ENCODE measurements around the gene SLC41A1. TPM values are rescaled to one million over a fixed set of nuclear protein-coding genes. Genes with fewer than 3 reads are reported as not detected.
"Not testable (repeated sequence)": the region's sequence is repeated elsewhere in the genome, so short reads cannot be mapped to it uniquely, and the experiment has no call there.

SLC41A1 gene
- total and polyA plus RNA-seq, 12 donors, result 97.0 to 566 (median 303) TPM

DNA sequence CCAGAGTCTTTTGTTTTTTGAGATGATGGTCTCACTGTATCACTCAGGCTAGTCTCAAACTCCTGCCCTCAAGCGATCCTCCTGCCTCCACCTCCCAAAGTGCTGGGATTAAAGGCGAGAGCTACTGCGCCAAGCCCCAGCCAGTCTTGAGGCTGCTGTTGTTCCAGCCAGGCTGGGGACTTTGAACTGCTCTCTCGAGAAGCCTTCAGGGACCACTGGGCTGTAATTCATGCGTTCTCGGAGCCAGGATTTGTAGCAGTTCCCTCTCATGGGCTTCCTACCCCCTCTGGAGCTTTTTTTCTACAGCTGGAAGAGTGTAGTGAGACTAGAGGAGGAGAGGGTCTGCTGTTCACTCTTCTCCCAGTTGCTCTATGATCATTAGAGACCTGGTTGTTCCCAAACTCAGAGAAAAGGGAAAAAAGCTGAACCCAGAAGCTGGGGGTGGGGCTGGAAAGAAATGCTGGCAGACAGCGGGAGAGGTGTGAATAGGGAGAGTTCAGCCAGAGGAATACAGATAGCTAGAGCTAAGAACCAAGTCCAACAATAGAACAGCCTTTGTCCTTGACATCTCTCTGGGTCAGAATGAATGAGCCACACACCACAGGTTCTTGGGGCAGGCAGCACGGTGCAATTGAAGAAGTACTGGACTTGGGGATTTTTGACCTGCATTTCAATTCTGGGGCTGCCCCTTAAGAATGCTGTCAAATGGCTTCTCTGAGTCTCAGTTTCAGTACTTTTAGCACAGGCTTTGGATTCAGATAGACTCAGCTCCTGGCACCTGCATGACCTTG, 13.2 kb upstream of the SLC41A1 start:
- intact Hi-C loops (cut with DNase I), result no loop called here
- DNase-seq (no peak), ATAC-seq (peak; percentile 77 to 95 (median 88))
- H3K4me1 ChIP-seq, result peaks cover 0 to 25% (median 17%) of the 10 kb centered on the region in 9 donors
- H3K36me3 ChIP-seq, result no peaks in the 10 kb centered on the region
- H3K27me3 ChIP-seq, result no peaks in the 10 kb centered on the region
- peaks cover 0 to 6% (median 0%) of the 10 kb centered on the region in 11 donors for H3K9me3 ChIP-seq
- no peak overlapping the region for H3K4me3 ChIP-seq
- H3K27ac ChIP-seq, result peak overlapping the region in 7 of 10 donors; percentile 48 to 79 (median 61)
- 51 to 54% methylated on average over 8 of the region's 8 CpGs for WGBS, 2 donors
- TF ChIP-seq, protein P1, sequence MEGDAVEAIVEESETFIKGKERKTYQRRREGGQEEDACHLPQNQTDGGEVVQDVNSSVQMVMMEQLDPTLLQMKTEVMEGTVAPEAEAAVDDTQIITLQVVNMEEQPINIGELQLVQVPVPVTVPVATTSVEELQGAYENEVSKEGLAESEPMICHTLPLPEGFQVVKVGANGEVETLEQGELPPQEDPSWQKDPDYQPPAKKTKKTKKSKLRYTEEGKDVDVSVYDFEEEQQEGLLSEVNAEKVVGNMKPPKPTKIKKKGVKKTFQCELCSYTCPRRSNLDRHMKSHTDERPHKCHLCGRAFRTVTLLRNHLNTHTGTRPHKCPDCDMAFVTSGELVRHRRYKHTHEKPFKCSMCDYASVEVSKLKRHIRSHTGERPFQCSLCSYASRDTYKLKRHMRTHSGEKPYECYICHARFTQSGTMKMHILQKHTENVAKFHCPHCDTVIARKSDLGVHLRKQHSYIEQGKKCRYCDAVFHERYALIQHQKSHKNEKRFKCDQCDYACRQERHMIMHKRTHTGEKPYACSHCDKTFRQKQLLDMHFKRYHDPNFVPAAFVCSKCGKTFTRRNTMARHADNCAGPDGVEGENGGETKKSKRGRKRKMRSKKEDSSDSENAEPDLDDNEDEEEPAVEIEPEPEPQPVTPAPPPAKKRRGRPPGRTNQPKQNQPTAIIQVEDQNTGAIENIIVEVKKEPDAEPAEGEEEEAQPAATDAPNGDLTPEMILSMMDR (IDR thresholded peaks at IDR 0.05), result no peak

DNA sequence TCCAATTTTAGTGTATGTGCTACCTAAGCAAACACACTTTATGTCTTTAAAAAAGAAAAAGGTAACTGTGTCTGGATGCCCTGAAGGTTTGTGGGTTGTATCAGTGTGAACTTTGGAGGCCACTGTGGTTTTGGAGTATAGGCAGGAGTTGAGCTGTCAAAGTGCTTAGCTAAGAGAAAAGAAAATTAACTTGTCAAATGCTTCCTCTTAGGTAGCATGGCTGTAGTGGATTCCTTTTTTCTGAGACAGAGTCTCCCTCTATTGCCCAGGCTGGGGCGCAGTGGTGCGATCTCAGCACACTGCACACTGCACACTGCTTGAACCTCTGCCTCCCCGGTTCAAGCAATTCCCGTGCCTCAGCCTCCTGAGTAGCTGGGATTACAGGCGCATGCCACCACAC, 11.2 kb upstream of the SLC41A1 start:
- ATAC-seq, result no peak
- intact Hi-C loops (cut with DNase I), result no loop called here

DNA sequence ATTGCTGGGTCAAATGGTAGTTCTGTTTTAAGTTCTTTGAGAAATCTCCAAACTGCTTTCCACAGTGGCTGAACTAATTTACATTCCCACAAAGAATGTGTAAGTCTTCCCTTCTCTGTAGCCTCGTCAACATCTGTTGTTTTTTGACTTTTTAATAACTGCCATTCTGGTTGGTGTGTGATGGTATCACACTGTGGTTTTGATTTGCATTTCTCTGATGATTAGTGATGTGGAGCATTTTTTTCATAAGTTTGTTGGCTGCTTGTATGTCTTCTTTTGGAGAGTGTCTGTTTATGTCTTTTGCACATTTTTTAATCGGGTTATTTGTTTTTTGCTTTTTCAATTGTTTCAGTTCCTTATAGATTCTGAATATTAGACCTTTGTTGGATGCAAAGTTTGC, 10.3 kb upstream of the SLC41A1 start:
- H3K36me3 ChIP-seq, H3K27me3 ChIP-seq, H3K27ac ChIP-seq, ATAC-seq, DNase-seq, H3K4me3 ChIP-seq, H3K9me3 ChIP-seq: not testable (repeated sequence)
- 94 to 96% methylated on average over 2 of the region's 2 CpGs for WGBS, 2 donors
- intact Hi-C loops (cut with DNase I), result loop anchor here in 1 of 10 donors (1.0 kb wide), 1 partner anchor 21 kb away; no protein-coding TSS in a partner anchor
- peaks cover 0 to 25% (median 17%) of the 10 kb centered on the region in 9 donors for H3K4me1 ChIP-seq

More for the DNA sequence above, 11.2 kb upstream of the SLC41A1 start:
- Histone ChIP-seq H3K27ac (no peak overlapping the region), H3K9me3 (peaks cover 0 to 6% (median 0%) of the 10 kb centered on the region in 11 donors), H3K27me3 (no peaks in the 10 kb centered on the region), H3K4me3 (no peak overlapping the region), H3K4me1 (peaks cover 0 to 25% (median 17%) of the 10 kb centered on the region in 9 donors), H3K36me3 (no peaks in the 10 kb centered on the region)
- TF ChIP-seq, protein P1 (IDR thresholded peaks at IDR 0.05), result no peak
- no peak for DNase-seq
- 94 to 97% methylated on average over 5 of the region's 5 CpGs for WGBS, 2 donors

DNA sequence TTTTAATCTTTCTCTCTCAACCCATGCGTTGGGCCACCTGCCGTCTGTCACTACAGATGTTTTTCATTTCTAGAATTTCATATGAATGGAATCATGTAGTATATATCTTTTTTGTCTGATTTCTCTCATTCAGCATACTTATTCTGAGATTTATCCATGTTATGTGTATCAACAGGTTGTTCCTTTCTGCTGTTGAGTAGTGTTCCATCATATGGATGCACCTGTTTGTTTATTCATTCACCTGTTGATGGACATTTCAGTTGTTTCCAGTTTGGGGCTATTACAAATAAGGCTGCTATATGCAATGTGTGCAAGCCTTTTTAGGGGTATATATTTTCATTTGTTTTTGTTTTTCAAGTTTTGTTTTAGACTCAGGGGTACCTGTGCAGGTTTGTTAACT, 9.4 kb upstream of the SLC41A1 start:
- no peak for ATAC-seq
- intact Hi-C loops (cut with DNase I), result no loop called here
- DNase-seq, result no peak
- Histone ChIP-seq H3K4me1 (peaks cover 0 to 24% (median 16%) of the 10 kb centered on the region in 9 donors), H3K27ac (no peak overlapping the region), H3K36me3 (no peaks in the 10 kb centered on the region), H3K9me3 (peaks cover 0 to 6% (median 0%) of the 10 kb centered on the region in 11 donors), H3K4me3 (no peak overlapping the region), H3K27me3 (no peaks in the 10 kb centered on the region)
- WGBS, 2 donors, result 81 to 87% methylated on average over 2 of the region's 2 CpGs
- TF ChIP-seq, protein P1 (IDR thresholded peaks at IDR 0.05), result no peak

DNA sequence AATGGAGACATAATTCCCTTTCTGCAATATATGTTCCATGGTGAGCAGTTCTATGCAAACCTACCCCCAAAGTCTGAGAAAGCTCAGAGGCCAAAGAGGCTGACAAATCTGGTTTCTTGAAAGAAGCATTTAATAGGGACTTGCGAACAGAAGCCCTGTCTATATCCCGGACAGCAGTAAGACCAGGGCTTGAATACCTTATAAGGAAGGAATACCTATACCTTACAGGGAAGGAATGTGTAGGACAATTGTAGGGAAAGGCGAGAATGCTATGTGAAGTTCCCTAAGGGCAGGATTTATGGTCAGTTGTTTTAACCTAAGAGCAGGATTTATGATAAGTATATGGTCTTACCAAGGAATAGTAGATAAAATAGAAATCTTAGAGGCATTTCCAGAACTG, 5.0 kb upstream of the SLC41A1 start:
- no peak for ATAC-seq
- 95 to 96% methylated on average over 3 of the region's 3 CpGs for WGBS, 2 donors
- Histone ChIP-seq H3K4me1 (peaks cover 0 to 34% (median 8%) of the 10 kb centered on the region in 9 donors), H3K27me3 (peaks cover 0 to 8% (median 0%) of the 10 kb centered on the region in 7 donors), H3K36me3 (no peaks in the 10 kb centered on the region), H3K9me3 (peaks cover 0 to under 1% (median 0%) of the 10 kb centered on the region in 11 donors), H3K27ac (no peak overlapping the region), H3K4me3 (no peak overlapping the region)
- no peak for DNase-seq
- TF ChIP-seq, protein P1 (IDR thresholded peaks at IDR 0.05), result no peak
- intact Hi-C loops (cut with DNase I), result no loop called here
